ENCODE data around the gene GALNT18.

GALNT18 gene

DNA sequence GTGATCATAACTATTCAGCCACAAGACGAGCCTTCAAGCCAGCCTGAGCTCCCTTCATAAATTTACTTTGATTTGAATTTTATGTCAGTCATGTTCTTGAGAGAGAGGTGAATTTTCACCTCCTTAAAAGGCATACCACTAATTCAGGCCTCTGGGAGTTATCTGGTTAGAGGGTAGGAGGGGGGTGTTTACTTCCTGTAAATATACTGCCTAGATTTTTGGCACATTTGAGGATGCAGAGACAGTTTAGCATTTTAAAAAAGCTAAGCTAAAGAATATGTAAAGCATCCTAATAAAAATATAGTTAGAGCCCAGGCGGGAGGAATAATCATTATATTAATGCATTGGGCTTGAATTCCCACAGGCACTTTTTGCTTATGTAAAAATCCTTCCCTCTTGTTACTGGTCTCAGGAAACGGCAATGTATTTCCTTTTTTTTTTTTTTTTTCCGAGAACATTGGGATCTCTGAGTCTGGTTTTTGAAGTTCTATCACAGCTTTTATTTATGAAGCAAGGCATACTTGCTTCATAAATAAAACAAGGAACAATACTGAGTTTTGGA is 385.2 kb downstream of the GALNT18 start:
- Histone ChIP-seq H3K4me3 (IDR thresholded peaks at IDR 0.05; ENCODE audit: insufficient read depth, low read depth, low read length) (no peak overlapping the region), H3K27ac (no peak overlapping the region), H3K27me3 (ENCODE audit: insufficient read depth, low read depth) (no peaks in the 10 kb centered on the region), H3K36me3 (ENCODE audit: insufficient read depth) (no peaks in the 10 kb centered on the region), H3K9ac (no peak overlapping the region), H3K79me2 (ENCODE audit: insufficient read depth, low read depth) (no peaks in the 10 kb centered on the region), H4K20me1 (ENCODE audit: insufficient read depth) (no peaks in the 10 kb centered on the region), H2AFZ (ENCODE audit: low read depth) (no peak overlapping the region), H3K4me1 (ENCODE audit: low read depth, poor library complexity, severe bottlenecking) (no peaks in the 10 kb centered on the region), H3K4me2 (no peak overlapping the region)
- TF ChIP-seq, protein P1, sequence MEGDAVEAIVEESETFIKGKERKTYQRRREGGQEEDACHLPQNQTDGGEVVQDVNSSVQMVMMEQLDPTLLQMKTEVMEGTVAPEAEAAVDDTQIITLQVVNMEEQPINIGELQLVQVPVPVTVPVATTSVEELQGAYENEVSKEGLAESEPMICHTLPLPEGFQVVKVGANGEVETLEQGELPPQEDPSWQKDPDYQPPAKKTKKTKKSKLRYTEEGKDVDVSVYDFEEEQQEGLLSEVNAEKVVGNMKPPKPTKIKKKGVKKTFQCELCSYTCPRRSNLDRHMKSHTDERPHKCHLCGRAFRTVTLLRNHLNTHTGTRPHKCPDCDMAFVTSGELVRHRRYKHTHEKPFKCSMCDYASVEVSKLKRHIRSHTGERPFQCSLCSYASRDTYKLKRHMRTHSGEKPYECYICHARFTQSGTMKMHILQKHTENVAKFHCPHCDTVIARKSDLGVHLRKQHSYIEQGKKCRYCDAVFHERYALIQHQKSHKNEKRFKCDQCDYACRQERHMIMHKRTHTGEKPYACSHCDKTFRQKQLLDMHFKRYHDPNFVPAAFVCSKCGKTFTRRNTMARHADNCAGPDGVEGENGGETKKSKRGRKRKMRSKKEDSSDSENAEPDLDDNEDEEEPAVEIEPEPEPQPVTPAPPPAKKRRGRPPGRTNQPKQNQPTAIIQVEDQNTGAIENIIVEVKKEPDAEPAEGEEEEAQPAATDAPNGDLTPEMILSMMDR (conservative IDR thresholded peaks at IDR 0.05; ENCODE audit: low read depth, low read length), result no peak

GRCh38 chr11:11231763-11232162 is 390.0 kb downstream of the GALNT18 start:
- Histone ChIP-seq H4K20me1 (ENCODE audit: insufficient read depth) (no peaks in the 10 kb centered on the region), H3K27ac (no peak overlapping the region), H3K4me2 (no peak overlapping the region), H3K4me3 (IDR thresholded peaks at IDR 0.05; ENCODE audit: insufficient read depth, low read depth, low read length) (no peak overlapping the region), H3K27me3 (ENCODE audit: insufficient read depth, low read depth) (no peaks in the 10 kb centered on the region), H3K36me3 (ENCODE audit: insufficient read depth) (no peaks in the 10 kb centered on the region), H2AFZ (ENCODE audit: low read depth) (no peak overlapping the region), H3K9ac (no peak overlapping the region), H3K4me1 (ENCODE audit: low read depth, poor library complexity, severe bottlenecking) (no peaks in the 10 kb centered on the region), H3K79me2 (ENCODE audit: insufficient read depth, low read depth) (no peaks in the 10 kb centered on the region)
- TF ChIP-seq, protein P1 (conservative IDR thresholded peaks at IDR 0.05; ENCODE audit: low read depth, low read length), result no peak

- TF ChIP-seq, protein P1 (conservative IDR thresholded peaks at IDR 0.05; ENCODE audit: low read depth, low read length), result peak; percentile 68
- no peaks in the 10 kb centered on the region for H3K4me1 ChIP-seq (ENCODE audit: low read depth, poor library complexity, severe bottlenecking)
- no peaks in the 10 kb centered on the region for H3K79me2 ChIP-seq (ENCODE audit: insufficient read depth, low read depth)
- H3K4me3 ChIP-seq (IDR thresholded peaks at IDR 0.05; ENCODE audit: insufficient read depth, low read depth, low read length), result no peak overlapping the region
- no peaks in the 10 kb centered on the region for H4K20me1 ChIP-seq (ENCODE audit: insufficient read depth)
- H2AFZ ChIP-seq (ENCODE audit: low read depth), result no peak overlapping the region
- no peak overlapping the region for H3K27ac ChIP-seq
- H3K36me3 ChIP-seq (ENCODE audit: insufficient read depth), result no peaks in the 10 kb centered on the region
- no peak overlapping the region for H3K4me2 ChIP-seq
- H3K9ac ChIP-seq, result no peak overlapping the region
- H3K27me3 ChIP-seq (ENCODE audit: insufficient read depth, low read depth), result no peaks in the 10 kb centered on the region
Observed at GRCh38 chr11:11230802-11231562, 390.8 kb downstream of the GALNT18 start.

- no peak overlapping the region for H3K27ac ChIP-seq
- H3K79me2 ChIP-seq (ENCODE audit: insufficient read depth, low read depth), result no peaks in the 10 kb centered on the region
- H3K4me3 ChIP-seq (IDR thresholded peaks at IDR 0.05; ENCODE audit: insufficient read depth, low read depth, low read length), result no peak overlapping the region
- TF ChIP-seq, protein P1 (conservative IDR thresholded peaks at IDR 0.05; ENCODE audit: low read depth, low read length), result no peak
- no peak overlapping the region for H3K9ac ChIP-seq
- no peaks in the 10 kb centered on the region for H3K36me3 ChIP-seq (ENCODE audit: insufficient read depth)
- H4K20me1 ChIP-seq (ENCODE audit: insufficient read depth), result no peaks in the 10 kb centered on the region
- no peak overlapping the region for H2AFZ ChIP-seq (ENCODE audit: low read depth)
- H3K4me2 ChIP-seq, result no peak overlapping the region
- H3K27me3 ChIP-seq (ENCODE audit: insufficient read depth, low read depth), result no peaks in the 10 kb centered on the region
- H3K4me1 ChIP-seq (ENCODE audit: low read depth, poor library complexity, severe bottlenecking), result no peaks in the 10 kb centered on the region
Observed at GRCh38 chr11:11230087-11230486, 391.7 kb downstream of the GALNT18 start.

All from KMS-11 (cell line).